Right atrium auricular region (tissue), 2 donors: ENCODE data around the gene ZFP69B. TPM values are rescaled to one million over a fixed set of nuclear protein-coding genes. Genes with fewer than 3 reads are reported as not detected.

Experiments used
- DNase-seq: peaks from one replicate; pipeline ENCODE4 v3.0.0-alpha.2; 2019; ENCODE audit warnings: low spot score
- H3K27ac ChIP-seq, 2 donors: fragments of 200-600 bp; sonication (generic); 1 replicate in 1 of 2; 2 replicates in 1 of 2; pipeline ENCODE4 v1.5.1; 2016 to 2019
- H3K27me3 ChIP-seq, 2 donors: fragments of 200-600 bp; sonication (generic); one replicate each; pipeline versions ENCODE4 v1.5.1 to v1.6.0; 2017 to 2019
- H3K36me3 ChIP-seq: fragments of 200-600 bp; sonication (generic); one replicate; pipeline ENCODE4 v1.5.1; 2016
- H3K4me1 ChIP-seq, 2 donors: fragments of 200-600 bp; sonication (generic); one replicate each; pipeline versions ENCODE4 v1.5.1 to v1.6.0; 2017 to 2019
- H3K4me3 ChIP-seq, 2 donors: fragments of 200-600 bp; sonication (generic); 1 replicate in 1 of 2; 2 replicates in 1 of 2; pipeline ENCODE4 v1.5.1; 2017 to 2019; ENCODE audit warnings: mild to moderate bottlenecking in 1 of 2, moderate library complexity in 1 of 2
- H3K9me3 ChIP-seq, 2 donors: fragments of 200-600 bp; sonication (generic); one replicate each; pipeline ENCODE4 v1.5.1; 2019
- CTCF ChIP-seq, 2 donors: fragments of 200-600 bp; sonication (generic); IDR thresholded peaks; one replicate each; pipeline ENCODE4 v1.5.1; 2019; ENCODE audit warnings: antibody characterized with exemption in 2 of 2
- total RNA-seq, 2 donors: library from RNA; depleted of rRNA; stranded (reverse); fragments of >200 nt; gene quantifications; one replicate each; pipeline ENCODE4 v1.1.0, GENCODE V29; 2016

The ZFP69B gene
- total RNA-seq: under 1 TPM; 0.52 to 0.59 TPM

GRCh38 chr1:40449684-40450494 lies at the start of gene ZFP69B:
TSS of gene ZFP69B (plus strand) at chr1:40450476. CDS start at chr1:40450962, 486 bp downstream.
- H3K9me3 ChIP-seq: peaks cover 0 to under 1% of the 10 kb centered on the region in 2 donors
- peak within 1 kb of the TSS; percentile 82 for H3K27ac ChIP-seq
- H3K4me3 ChIP-seq: peak within 1 kb of the TSS; percentile 68 to 77
- no peaks in the 10 kb centered on the region for H3K36me3 ChIP-seq
- peaks cover 0 to 9% of the 10 kb centered on the region in 2 donors for H3K4me1 ChIP-seq
- TF ChIP-seq CTCF (IDR thresholded peaks at IDR 0.05): peak in 1 of 2 donors; percentile 47
- peak; percentile 81 for DNase-seq
- H3K27me3 ChIP-seq: no peaks in the 10 kb centered on the region

GRCh38 chr1:40401473-40402201 lies 48.6 kb upstream of the ZFP69B start:
- H3K27ac ChIP-seq: no peak overlapping the region

GRCh38 chr1:40404670-40405462 lies 45.4 kb upstream of the ZFP69B start:
- TF ChIP-seq CTCF (IDR thresholded peaks at IDR 0.05): peak; percentile 70 to 90
- Histone ChIP-seq H3K27me3 (no peaks in the 10 kb centered on the region), H3K36me3 (peaks cover 8% of the 10 kb centered on the region), H3K27ac (no peak overlapping the region), H3K4me3 (no peak overlapping the region), H3K9me3 (no peaks in the 10 kb centered on the region), H3K4me1 (no peaks in the 10 kb centered on the region)
- DNase-seq: no peak

More at GRCh38 chr1:40401473-40402201, 48.6 kb upstream of the ZFP69B start:
- Histone ChIP-seq H3K36me3 (no peaks in the 10 kb centered on the region), H3K9me3 (no peaks in the 10 kb centered on the region), H3K4me1 (no peaks in the 10 kb centered on the region), H3K27me3 (no peaks in the 10 kb centered on the region), H3K4me3 (no peak overlapping the region)
- DNase-seq: no peak
- TF ChIP-seq CTCF (IDR thresholded peaks at IDR 0.05): no peak

GRCh38 chr1:40405812-40406211 lies 44.5 kb upstream of the ZFP69B start:
- Histone ChIP-seq H3K27me3 (no peaks in the 10 kb centered on the region), H3K9me3 (no peaks in the 10 kb centered on the region), H3K4me3 (no peak overlapping the region), H3K36me3 (peaks cover 8% of the 10 kb centered on the region), H3K4me1 (no peaks in the 10 kb centered on the region), H3K27ac (no peak overlapping the region)
- no peak for DNase-seq
- no peak for TF ChIP-seq CTCF (IDR thresholded peaks at IDR 0.05)

GRCh38 chr1:40407453-40407852 lies 42.8 kb upstream of the ZFP69B start:
- H3K4me1 ChIP-seq: no peaks in the 10 kb centered on the region
- DNase-seq: no peak
- no peak overlapping the region for H3K27ac ChIP-seq
- peaks cover 8% of the 10 kb centered on the region for H3K36me3 ChIP-seq
- no peaks in the 10 kb centered on the region for H3K27me3 ChIP-seq
- H3K9me3 ChIP-seq: no peaks in the 10 kb centered on the region
- no peak overlapping the region for H3K4me3 ChIP-seq
- no peak for TF ChIP-seq CTCF (IDR thresholded peaks at IDR 0.05)
